ENCODE results near the gene RAB37.

Gene RAB37

GRCh38 chr17:74780443-74781238, 43.6 kb downstream of the RAB37 start:
- peak; percentile 36 for DNase-seq

- DNase-seq = no peak
Observed at GRCh38 chr17:74782571-74782970, 45.5 kb downstream of the RAB37 start.

- no peak for DNase-seq
Observed at GRCh38 chr17:74784125-74784810, 47.2 kb downstream of the RAB37 start.

GRCh38 chr17:74785096-74785980, 48.3 kb downstream of the RAB37 start:
- no peak for DNase-seq

- DNase-seq = no peak
Observed at GRCh38 chr17:74785981-74786360, 48.9 kb downstream of the RAB37 start.

- DNase-seq = no peak
Observed at GRCh38 chr17:74786431-74787055, 49.5 kb downstream of the RAB37 start.

GRCh38 chr17:74790161-74791058, 53.4 kb downstream of the RAB37 start:
- DNase-seq = no peak

GRCh38 chr17:74792586-74793105, 55.6 kb downstream of the RAB37 start:
- DNase-seq = no peak

GRCh38 chr17:74795327-74796020, 58.4 kb downstream of the RAB37 start:
- no peak for DNase-seq

- no peak for DNase-seq
Observed at GRCh38 chr17:74796211-74796610, 59.2 kb downstream of the RAB37 start.

- DNase-seq = peak; percentile 33
Observed at GRCh38 chr17:74796866-74797265, 59.8 kb downstream of the RAB37 start.
